Kidney capillary endothelial cell (primary cell): Measurements from ENCODE around the gene AMPH.
"Not testable (repeated sequence)": the region's sequence is repeated elsewhere in the genome, so short reads cannot be mapped to it uniquely, and the experiment has no call there.

Experiments used
- DNase-seq: peaks from one replicate; pipeline ENCODE4 v3.0.0-alpha.2; 2018; ENCODE audit warnings: low spot score

The AMPH gene

DNA sequence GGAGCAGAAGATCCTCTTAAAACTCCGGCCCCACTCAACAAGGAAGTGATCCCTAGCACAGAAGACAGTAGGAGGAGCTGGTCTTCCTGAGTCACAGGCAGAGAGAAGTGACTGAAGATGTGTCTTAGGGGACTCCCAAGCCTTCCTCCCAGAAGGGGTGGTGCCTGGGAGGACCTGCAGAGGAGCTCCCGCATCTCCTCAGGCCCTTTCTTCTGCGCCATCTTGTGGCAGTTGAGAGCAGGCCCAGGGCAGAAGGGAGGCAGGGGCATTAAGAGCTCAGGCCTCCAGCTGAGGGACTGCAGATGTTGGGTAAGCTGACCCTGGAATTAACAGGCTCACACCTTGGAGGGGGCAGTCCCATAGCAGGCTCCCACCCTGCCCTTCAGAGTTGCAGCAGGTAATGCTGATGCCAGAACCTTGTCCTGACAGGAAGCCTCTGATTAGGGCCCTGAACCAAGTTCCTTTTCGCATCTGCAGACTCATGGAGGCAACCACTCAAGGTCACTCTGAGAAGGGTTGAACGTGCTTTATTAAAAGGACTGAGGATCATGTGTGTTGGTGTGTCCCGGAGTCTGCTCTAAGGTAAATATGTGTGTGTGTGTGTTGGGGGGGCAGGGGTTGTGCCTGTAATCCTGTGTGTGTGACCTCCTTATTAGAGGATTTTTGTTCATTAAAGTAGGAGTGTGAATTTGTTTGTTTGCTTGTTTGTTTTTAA, 281.1 kb downstream of the AMPH start:
- DNase-seq = not testable (repeated sequence)

DNA sequence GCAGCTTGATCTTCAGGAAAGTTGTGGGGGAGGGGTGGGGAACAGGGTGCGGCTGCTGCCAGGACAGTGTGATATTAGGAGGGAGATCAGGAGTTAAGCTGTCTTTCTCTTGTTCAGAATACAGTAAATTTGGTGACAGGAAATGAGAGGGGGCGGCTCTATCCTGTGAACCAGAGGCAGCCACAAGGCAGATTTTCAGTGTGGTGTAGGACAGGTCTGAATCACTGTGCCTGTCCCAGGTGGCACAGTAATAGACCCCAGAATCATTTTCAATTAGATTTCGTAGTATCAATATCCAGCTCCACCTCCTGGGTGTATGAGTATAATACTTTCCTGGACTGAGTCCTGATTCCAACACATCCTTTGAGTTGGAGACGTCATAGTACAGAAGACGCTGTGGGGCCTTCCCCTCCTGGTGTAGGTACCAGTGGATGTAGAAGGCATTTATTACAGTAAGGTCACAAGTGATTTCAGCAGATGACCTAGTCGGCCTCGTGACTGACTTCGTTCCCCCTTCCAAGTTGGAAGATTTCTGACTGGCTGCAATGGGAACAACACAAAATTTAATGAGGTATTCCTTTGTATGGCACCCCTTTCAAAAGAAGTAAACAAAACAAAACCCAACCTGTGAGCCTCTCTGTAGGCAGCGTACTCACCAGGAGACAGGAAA, 281.9 kb downstream of the AMPH start:
- not testable (repeated sequence) for DNase-seq

DNA sequence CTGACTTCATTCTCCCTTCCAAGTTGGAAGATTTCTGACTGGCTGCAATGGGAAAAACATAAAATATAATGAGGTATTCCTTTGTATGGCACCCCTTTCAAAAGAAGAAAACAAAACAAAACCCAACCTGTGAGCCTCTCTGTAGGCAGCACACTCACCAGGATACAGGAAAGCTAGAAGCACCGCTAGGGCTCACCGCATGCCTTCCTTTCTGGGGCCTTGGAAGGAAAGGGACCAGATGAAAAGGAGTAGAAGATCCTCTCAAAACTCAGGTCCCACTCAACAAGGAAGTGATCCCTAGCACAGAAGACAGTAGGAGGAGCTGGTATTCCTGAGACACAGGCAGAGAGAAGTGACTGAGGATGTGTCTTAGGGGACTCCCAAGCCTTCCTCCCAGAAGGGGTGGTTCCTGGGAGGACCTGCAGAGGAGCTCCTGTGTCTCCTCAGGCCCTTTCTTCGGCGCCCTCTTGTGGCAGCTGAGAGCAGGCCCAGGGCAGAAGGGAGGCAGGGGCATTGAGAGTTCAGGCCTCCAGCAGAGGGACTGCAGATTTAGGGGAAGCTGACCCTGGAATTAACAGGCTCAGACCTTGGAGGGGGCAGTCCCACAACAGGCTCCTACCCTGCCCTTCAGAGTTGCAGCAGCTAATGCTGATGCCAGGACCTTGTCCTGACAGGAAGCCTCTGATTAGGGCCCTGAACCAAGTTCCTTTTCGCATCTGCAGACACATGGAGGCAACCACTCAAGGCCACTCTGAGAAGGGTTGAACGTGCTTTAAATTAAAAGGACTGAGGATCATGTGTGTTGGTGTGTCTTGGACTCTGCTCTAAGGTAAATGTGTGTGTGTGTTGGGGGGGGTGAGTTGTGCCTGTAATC, 285.6 kb downstream of the AMPH start:
- DNase-seq = not testable (repeated sequence)

DNA sequence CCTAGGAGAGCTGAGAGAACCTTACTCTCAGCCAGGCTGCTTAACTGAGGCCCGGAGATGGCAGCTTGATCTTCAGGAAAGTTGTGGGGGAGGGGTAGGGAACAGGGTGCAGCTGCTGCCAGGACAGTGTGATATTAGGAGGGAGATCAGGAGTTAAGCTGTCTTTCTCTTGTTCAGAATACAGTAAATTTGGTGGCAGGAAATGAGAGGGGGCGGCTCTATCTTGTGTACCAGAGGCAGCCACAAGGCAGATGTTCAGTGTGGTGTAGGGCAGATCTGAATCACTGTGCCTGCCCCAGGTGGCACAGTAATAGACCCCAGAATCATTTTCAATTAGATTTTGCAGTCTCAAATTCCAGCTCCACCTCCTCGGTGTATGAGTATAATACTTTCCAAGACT, 286.4 kb downstream of the AMPH start:
- DNase-seq = not testable (repeated sequence)

DNA sequence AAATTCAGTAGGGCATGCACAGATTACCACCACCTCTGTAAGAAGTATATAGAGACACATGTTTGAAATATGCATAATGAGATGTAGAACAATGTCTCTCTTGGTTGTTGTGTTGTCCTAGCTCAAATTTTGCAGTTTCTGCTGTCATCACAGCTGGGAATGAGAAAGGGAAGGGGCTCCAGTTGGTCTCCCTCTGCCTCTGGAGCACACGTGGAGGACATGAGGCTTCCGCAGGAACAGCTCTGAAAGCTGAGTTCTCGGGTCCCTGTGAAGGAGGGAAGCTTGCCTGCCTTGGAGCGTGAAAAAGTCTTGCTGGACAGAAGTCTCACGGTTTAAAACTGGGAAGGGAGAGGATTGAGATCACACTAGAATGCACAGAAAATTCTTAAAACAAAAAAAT, 289.0 kb downstream of the AMPH start:
- DNase-seq = not testable (repeated sequence)

DNA sequence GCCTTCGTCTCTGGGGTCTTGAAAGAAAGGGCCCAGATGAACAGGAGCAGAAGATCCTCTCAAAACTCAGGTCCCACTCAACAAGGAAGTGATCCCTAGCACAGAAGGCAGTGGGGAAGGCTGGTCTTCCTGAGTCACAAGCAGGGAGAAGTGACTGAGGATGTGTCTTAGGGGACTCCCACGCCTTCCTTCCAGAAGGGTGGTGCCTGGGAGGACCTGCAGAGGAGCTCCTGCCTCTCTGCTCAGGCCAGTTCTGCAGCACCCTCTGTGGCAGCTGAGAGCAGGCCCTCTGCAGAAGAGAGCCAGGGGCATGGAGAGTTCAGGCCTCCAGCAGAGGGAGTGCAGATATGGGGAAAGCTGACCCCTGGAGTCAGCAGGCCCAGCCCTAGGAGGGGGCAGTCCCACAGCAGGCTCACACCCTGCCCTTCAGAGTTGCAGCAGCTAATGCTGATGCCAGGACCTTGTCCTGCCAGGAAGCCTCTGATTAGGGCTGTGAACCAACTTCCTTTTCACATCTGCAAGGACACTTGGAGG, 289.9 kb downstream of the AMPH start:
- DNase-seq = peak; percentile 59

DNA sequence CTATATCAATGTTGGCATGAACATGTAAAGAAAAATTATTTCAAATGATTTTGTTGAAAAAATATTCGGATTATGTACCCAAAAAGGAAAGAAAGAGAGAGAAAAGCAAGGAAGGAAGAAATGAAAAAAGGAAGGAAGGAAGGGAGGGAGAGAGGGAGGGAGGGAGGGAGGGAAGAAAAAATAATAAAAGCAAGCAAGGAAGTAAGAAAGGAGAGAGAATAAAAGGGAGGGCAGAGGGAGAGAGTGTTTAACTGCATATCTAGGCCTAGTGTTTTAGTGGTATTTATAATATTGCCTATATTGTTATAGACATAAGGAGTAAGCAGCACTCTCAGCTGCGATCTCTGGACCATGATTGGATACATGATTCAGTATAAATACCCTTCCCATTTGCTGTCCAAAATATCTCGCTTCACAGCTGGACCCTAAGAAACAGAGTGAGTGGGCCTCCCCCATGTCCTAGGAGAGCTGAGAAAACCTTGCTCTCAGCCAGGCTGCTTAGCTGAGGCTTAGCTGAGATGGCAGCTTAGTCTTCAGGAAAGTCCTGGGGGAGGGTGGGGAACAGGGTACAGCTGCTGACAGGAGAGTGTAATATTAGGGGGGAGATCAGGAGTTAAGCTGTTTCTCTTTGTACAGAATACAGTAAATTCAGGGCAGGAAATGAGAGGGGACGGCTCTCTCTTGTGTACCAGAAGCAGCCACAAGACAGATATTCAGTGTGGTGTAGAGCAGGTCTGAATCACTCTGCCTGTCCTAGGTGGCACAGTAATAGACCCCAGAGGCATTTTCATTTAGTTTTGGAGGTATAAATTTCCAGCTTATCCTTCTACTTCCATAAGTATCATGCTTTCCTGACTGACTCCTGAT, 291.0 kb downstream of the AMPH start:
- DNase-seq = no peak

DNA sequence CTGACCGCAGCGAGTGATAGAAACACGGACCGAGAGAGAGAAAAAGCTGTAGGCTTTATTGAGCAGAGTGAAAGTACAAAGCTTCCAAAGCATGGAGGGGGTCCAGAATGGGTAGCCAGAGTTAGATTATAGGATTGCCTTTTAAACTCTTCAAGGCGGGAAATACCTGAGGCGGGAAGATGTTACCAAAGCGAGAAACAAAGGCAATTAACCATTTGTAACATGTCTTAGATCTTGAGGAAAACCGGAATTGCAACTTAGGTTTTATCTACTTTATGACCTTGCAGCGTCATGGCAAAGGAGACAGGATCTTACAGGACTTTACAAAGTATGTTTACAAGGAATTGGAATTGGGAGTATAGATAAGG, 295.0 kb downstream of the AMPH start:
- DNase-seq = not testable (repeated sequence)

DNA sequence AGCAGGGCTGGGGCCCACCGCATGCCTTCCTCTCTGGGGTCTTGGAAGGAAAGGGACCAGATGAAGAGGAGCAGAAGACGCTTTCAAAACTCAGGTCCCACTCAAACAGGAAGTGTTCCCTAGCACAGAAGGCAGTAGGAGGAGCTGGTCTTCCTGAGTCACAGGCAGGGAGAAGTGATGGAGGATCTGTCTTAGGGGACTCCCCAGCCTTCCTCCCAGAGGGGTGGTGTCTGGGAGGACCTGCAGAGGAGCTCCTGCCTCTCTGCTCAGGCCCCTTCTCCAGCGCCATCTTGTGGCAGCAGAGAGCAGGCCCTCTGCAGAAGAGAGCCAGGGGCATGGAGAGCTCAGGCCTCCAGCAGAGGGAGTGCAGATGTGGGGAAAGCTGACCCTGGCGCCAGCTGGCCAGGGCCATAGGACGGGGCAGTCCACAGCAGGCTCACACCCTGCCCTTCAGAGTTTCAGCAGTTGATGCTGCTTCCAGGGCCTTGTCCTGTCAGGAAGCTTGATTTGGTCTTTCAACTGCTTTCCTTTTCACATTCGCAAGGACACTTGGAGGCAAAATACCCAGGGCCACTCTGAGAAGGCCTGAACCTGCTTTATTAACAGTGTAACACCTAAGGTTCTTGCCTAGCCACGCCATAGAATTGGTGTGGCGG, 295.6 kb downstream of the AMPH start:
- DNase-seq = peak; percentile 90

DNA sequence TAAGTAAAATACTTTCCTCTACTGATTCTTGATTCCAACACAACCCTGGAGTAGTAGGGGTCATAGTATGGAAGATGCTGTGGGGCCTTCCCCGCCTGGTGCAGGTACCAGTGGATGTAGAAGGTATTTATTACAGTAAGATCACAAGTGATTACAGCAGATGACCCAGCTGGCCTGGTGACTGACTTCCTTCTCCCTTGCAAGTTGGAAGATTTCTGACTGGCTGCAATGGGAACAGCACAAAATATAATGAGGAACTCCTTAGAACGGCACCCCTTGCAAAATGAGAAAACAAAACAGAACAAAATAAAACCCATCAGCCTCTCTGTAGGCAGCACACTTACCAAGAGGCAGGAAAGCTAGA, 296.1 kb downstream of the AMPH start:
- DNase-seq = no peak

DNA sequence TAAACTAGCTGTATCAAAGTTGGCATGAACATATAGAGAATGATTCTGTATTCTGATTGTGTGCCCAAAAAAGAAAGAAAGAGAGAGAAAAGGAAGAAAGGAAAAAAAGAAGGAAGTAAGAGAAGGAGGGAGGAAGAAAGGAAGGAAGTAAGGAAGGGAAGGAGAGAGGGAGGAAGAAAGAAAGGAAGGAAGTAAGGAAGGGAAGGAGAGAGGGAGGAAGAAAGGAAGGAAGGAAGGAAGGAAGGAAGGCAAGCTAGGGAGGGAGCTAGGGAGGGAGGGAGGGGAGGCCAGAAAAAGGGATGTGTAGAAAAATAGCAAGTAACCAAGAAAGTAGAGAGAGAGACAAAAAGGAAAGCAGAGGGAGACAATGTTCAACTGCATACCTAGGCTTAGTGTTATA, 297.0 kb downstream of the AMPH start:
- DNase-seq = no peak
